GM19043 (cell line): ENCODE measurements around the gene HDHD2.

Experiments
- ATAC-seq: cut with Tn5 transposase; IDR thresholded peaks from one replicate; pipeline ENCODE4 v1.9.1; 2021; ENCODE audit warnings: low read depth; ENCODE audit not compliant: unreplicated experiment

Gene HDHD2

DNA sequence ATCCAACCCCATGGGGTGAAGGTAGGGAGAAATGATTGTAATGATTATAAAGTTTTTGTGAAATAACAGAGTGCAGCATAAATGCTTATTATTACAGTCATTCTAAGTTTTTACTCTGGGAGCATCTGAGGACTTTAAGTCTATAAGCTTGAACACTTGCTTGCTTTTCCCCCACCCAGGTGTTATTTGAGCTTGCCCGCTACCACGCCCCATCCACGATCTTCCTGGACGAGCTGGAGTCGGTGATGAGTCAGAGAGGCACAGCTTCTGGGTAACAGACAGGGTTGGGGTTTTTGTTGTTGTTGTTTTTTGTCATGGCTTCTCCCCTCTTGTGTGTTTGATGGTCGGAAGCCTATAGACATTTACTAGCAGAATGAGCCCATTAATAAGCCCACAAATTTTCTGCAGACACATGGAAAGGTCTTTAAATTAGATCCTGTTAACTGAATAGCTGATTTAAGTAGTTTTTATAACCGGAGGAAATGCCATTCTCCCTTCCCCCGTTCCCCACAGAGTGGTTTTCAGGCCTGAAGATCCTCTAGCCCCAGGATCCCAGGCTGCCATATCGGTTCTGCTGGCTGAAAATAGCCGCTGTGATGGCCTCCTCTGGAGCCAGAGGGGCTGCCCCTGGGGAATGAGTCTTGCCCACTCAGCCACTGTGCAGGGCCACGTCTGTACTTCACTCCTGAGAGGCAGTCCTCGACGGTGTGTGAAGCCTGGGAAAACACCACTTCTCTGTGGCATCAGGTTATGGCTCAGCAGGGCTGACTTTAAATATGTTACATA, 75.0 kb downstream of the HDHD2 start:
- no peak for ATAC-seq

GRCh38 chr18:47067648-47068047, 82.7 kb downstream of the HDHD2 start:
- no peak for ATAC-seq

DNA sequence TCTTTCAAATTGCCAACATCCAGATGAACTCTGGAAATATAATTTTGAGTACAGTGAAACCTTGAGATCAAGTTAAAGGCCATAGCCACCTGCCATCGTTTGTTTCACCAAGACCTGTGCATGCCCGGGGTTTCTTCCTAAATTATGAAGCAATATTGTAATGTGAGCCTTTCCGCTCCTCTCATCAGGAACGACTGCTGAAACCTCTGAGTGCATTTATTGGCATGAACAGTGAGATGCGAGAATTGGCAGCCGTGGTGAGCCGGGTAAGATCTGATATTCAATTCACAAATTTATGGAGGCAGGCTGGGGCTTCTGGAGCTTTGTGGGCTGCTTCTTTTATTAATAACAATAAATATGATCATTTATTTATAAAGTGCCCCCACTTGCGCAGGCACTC, 87.2 kb downstream of the HDHD2 start:
- ATAC-seq: no peak

- no peak for ATAC-seq
These were observed 87.8 kb downstream of the HDHD2 start for GRCh38 chr18:47062471-47062870.
